Gastrocnemius medialis (tissue), 4 donors: ENCODE results near the gene RUNX1. TPM values are rescaled to one million over a fixed set of nuclear protein-coding genes. Genes with fewer than 3 reads are reported as not detected.
A peak's percentile ranks its signal among the peaks of the same experiment; 100 is the strongest.

ENCODE experiments used
- ATAC-seq, 2 donors: fragments of 150-250 bp; one replicate each; pipeline ENCODE4 v1.9.1; 2016
- DNase-seq, 2 donors: peaks; one replicate each; pipeline ENCODE4 v3.0.0-alpha.2; 2019
- H3K27ac ChIP-seq, 4 donors: fragments of 200-600 bp; sonication (generic); 1 replicate in 1 of 4; 2 replicates in 3 of 4; pipeline ENCODE4 v1.5.1; 2016 to 2018; ENCODE audit warnings: mild to moderate bottlenecking in 2 of 4, moderate library complexity in 1 of 4
- H3K27me3 ChIP-seq, 3 donors: fragments of 200-600 bp; sonication (generic) in 2 of 3; 1 replicate in 1 of 3; 2 replicates in 2 of 3; pipeline versions ENCODE4 v1.5.1 to v1.6.0; 2016 to 2019; ENCODE audit warnings: mild to moderate bottlenecking in 1 of 3, moderate library complexity in 1 of 3
- H3K36me3 ChIP-seq, 2 donors: fragments of 200-600 bp; sonication (generic) in 1 of 2; one replicate each; pipeline ENCODE4 v1.5.1; 2017 to 2018
- H3K4me1 ChIP-seq, 2 donors: fragments of 200-600 bp; sonication (generic) in 1 of 2; one replicate each; pipeline ENCODE4 v1.5.1; 2016 to 2017; ENCODE audit warnings: mild to moderate bottlenecking in 2 of 2
- H3K4me3 ChIP-seq, 4 donors: fragments of 200-600 bp; sonication (generic) in 3 of 4; 1 replicate in 1 of 4; 2 replicates in 3 of 4; pipeline ENCODE4 v1.5.1; 2016 to 2019; ENCODE audit warnings: mild to moderate bottlenecking in 2 of 4
- H3K9me3 ChIP-seq, 3 donors: fragments of 200-600 bp; sonication (generic) in 2 of 3; 1 replicate in 1 of 3; 2 replicates in 2 of 3; pipeline ENCODE4 v1.5.1; 2016 to 2019
- POLR2A ChIP-seq, 2 donors: fragments of 450-650 bp; IDR thresholded peaks; one replicate each; pipeline ENCODE4 v1.6.1; 2017; ENCODE audit warnings: antibody characterized with exemption in 2 of 2, mild to moderate bottlenecking in 2 of 2, moderate library complexity in 2 of 2
- in situ Hi-C, 4 donors: fragments of 200-750 bp; cut with MboI; loops; one replicate each; pipeline versions ENCODE4 v1.15.0 to v1.8.0; 2017; ENCODE audit warnings: low sequenced_read_pairs in 4 of 4
- intact Hi-C: fragments of 100-400 bp; cut with DNase I; formaldehyde crosslinking; loops from one replicate; pipeline ENCODE4 v1.15.1; 2023; ENCODE audit warnings: low total_unique reads
- total RNA-seq, 4 donors: library from RNA; depleted of rRNA; stranded (reverse); fragments of >200 nt; gene quantifications; one replicate each; pipeline versions ENCODE4 v1.1.0 to v1.2.3, GENCODE V29; 2016
- TF ChIP-seq, protein P1 (sequence below), 5 experiments: fragments of 450-650 bp in 3 of 5; fragments of 200-600 bp in 2 of 5; sonication (generic) in 2 of 5; IDR thresholded peaks in 4 of 5; conservative IDR thresholded peaks in 1 of 5; 1 replicate in 4 of 5; 2 replicates in 1 of 5; pipeline ENCODE4 v1.5.1; 2016 to 2019; ENCODE audit warnings: antibody characterized with exemption in 5 of 5, mild to moderate bottlenecking in 3 of 5, moderate library complexity in 3 of 5

Gene RUNX1
- total RNA-seq, 4 donors from 2014 or later = 8.0 to 20.9 (median 10.6) TPM

DNA sequence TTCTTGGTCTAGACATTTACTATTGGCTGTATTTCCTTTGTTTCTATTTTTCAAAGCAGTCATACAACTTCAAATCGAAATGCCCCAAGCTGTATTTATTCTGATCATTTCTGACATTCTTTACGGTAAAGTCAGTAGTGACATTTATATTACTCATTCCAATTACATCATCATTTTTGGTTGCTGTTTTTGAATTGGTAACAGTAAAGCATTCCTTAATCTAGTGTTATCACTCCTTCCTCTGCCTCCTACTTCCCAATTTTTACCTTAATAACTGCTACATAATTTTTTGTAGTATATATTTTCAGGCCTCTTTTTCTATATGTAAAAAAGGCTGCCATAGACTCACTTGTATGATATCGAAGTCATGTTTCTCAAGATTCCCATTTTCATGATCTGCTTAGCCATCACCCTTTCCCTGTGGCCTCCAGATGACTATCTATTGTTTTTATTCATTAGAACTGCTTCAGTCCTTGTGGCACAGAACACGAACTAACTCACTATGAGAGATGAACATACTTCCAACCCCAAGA lies 167.2 kb downstream of the RUNX1 start:
- Histone ChIP-seq H3K4me3 (no peak overlapping the region), H3K36me3 (peaks cover 0 to 22% of the 10 kb centered on the region in 2 donors), H3K4me1 (peaks cover 0 to 21% of the 10 kb centered on the region in 2 donors), H3K27ac (peak overlapping the region in 3 of 4 donors; percentile 10 to 91 (median 82)), H3K9me3 (no peaks in the 10 kb centered on the region), H3K27me3 (peaks cover 3 to 18% (median 17%) of the 10 kb centered on the region in 3 donors)
- no peak for TF ChIP-seq POLR2A (IDR thresholded peaks at IDR 0.05)
- TF ChIP-seq, protein P1, sequence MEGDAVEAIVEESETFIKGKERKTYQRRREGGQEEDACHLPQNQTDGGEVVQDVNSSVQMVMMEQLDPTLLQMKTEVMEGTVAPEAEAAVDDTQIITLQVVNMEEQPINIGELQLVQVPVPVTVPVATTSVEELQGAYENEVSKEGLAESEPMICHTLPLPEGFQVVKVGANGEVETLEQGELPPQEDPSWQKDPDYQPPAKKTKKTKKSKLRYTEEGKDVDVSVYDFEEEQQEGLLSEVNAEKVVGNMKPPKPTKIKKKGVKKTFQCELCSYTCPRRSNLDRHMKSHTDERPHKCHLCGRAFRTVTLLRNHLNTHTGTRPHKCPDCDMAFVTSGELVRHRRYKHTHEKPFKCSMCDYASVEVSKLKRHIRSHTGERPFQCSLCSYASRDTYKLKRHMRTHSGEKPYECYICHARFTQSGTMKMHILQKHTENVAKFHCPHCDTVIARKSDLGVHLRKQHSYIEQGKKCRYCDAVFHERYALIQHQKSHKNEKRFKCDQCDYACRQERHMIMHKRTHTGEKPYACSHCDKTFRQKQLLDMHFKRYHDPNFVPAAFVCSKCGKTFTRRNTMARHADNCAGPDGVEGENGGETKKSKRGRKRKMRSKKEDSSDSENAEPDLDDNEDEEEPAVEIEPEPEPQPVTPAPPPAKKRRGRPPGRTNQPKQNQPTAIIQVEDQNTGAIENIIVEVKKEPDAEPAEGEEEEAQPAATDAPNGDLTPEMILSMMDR (IDR thresholded peaks at IDR 0.05 in 4 of 5, conservative IDR thresholded peaks at IDR 0.05 in 1 of 5) = no peak
- ATAC-seq (no peak), DNase-seq (no peak)
- in situ Hi-C loops = loop anchor here (10.0 kb wide), 4 partner anchors 87 to 1053 kb away; no protein-coding TSS in a partner anchor
- intact Hi-C loops = loop anchor here (10.0 kb wide), 2 partner anchors 267 to 323 kb away; partner anchors contain the start of gene RCAN1

DNA sequence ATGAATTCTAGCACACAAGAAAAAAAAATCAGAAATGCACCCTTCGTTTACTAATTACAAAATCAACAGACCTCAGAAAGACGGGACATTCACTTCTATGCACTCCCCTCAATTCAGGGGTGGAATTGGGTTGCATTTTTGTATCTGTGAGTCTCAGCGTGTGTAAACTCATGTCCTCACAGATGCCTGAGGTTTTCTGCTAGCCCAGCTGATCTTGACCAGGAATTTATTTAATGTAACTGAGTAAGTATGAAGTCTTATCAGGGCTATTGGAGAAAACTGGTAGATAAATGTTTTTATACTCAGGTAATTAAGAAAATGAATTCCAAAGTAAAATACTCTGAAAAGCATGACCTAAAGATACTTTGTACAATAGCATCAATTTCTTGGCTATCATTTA lies 167.7 kb downstream of the RUNX1 start:
- in situ Hi-C loops = loop anchor here (10.0 kb wide), 4 partner anchors 87 to 1053 kb away; no protein-coding TSS in a partner anchor
- intact Hi-C loops = loop anchor here (10.0 kb wide), 2 partner anchors 267 to 323 kb away; partner anchors contain the start of gene RCAN1
- peaks cover 0 to 23% of the 10 kb centered on the region in 2 donors for H3K36me3 ChIP-seq

DNA sequence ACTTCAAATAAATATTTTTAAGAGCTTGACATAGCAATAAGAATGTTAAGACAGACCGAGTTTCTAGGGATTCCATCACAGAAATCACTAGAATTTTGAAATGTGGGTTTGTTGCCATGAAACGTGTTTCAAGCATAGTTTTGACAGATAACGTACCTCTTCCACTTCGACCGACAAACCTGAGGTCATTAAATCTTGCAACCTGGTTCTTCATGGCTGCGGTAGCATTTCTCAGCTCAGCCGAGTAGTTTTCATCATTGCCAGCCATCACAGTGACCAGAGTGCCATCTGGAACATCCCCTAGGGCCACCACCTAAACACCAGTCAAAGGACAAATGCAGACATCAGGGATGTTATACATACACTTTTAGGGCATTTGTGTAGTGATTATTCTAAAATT lies 168.7 kb downstream of the RUNX1 start:
- no peak overlapping the region for H3K4me3 ChIP-seq
- intact Hi-C loops (loop anchor here (10.0 kb wide), 2 partner anchors 266 to 324 kb away; partner anchors contain the start of gene RCAN1), in situ Hi-C loops (loop anchor here (10.0 kb wide), 4 partner anchors 86 to 1054 kb away; no protein-coding TSS in a partner anchor)
- H3K27ac ChIP-seq = no peak overlapping the region
- H3K9me3 ChIP-seq = no peaks in the 10 kb centered on the region
- peaks cover 0 to 33% of the 10 kb centered on the region in 2 donors for H3K36me3 ChIP-seq
- peaks cover 0 to 21% of the 10 kb centered on the region in 2 donors for H3K4me1 ChIP-seq
- TF ChIP-seq POLR2A (IDR thresholded peaks at IDR 0.05) = no peak
- TF ChIP-seq, protein P1 (IDR thresholded peaks at IDR 0.05 in 4 of 5, conservative IDR thresholded peaks at IDR 0.05 in 1 of 5) = no peak
- ATAC-seq (no peak), DNase-seq (no peak)
- peaks cover 0 to 5% (median 4%) of the 10 kb centered on the region in 3 donors for H3K27me3 ChIP-seq

More for the DNA sequence above, 167.7 kb downstream of the RUNX1 start:
- peak overlapping the region in 2 of 4 donors; percentile 82 to 91 for H3K27ac ChIP-seq
- peaks cover 0 to 21% of the 10 kb centered on the region in 2 donors for H3K4me1 ChIP-seq
- peaks cover 0 to 14% (median 13%) of the 10 kb centered on the region in 3 donors for H3K27me3 ChIP-seq
- ATAC-seq (no peak), DNase-seq (no peak)
- no peaks in the 10 kb centered on the region for H3K9me3 ChIP-seq
- no peak for TF ChIP-seq POLR2A (IDR thresholded peaks at IDR 0.05)
- TF ChIP-seq, protein P1 (IDR thresholded peaks at IDR 0.05 in 4 of 5, conservative IDR thresholded peaks at IDR 0.05 in 1 of 5) = no peak
- no peak overlapping the region for H3K4me3 ChIP-seq

DNA sequence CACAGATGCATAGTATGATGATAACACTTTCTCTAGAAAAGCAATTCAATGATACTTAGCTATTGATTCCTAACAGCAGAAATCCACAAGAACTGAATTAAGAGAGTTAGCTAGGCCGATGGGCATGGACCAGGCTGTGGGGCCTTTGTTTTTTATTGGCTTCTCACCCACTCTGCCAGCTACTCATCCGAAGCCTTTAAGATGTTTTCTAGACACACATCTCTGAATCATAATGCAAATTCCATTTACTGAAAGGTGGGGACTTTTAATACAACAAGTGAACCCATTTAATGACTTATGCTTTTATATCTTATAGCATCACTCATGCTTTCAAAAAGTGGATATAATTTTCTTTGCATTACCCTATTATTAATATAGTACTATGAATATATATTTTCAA lies 170.2 kb downstream of the RUNX1 start:
- H3K4me3 ChIP-seq = no peak overlapping the region
- no peaks in the 10 kb centered on the region for H3K9me3 ChIP-seq
- peaks cover 0 to 34% of the 10 kb centered on the region in 2 donors for H3K36me3 ChIP-seq
- intact Hi-C loops = no loop called here
- H3K27ac ChIP-seq = peak overlapping the region in 1 of 4 donors; percentile 44
- no peak for TF ChIP-seq POLR2A (IDR thresholded peaks at IDR 0.05)
- TF ChIP-seq, protein P1 (IDR thresholded peaks at IDR 0.05 in 4 of 5, conservative IDR thresholded peaks at IDR 0.05 in 1 of 5) = no peak
- H3K27me3 ChIP-seq = no peaks in the 10 kb centered on the region
- no peak for ATAC-seq
- DNase-seq = no peak
- in situ Hi-C loops = loop anchor here in 2 of 4 donors (10.0 kb wide), 2 partner anchors 74 to 84 kb away; no protein-coding TSS in a partner anchor
- H3K4me1 ChIP-seq = peaks cover 0 to 11% of the 10 kb centered on the region in 2 donors
